HuH-7 (cell line): Measurements from ENCODE around the gene TRAF3IP3.

ENCODE experiments used
- DNase-seq: peaks from one replicate; pipeline ENCODE4 v3.0.0; 2011; ENCODE audit warnings: low spot score

TRAF3IP3 gene

GRCh38 chr1:209802117-209802779 is 46.4 kb downstream of the TRAF3IP3 start:
- no peak for DNase-seq

- no peak for DNase-seq
Measured at GRCh38 chr1:209802780-209803152, 46.9 kb downstream of the TRAF3IP3 start.

GRCh38 chr1:209803568-209803967 is 47.7 kb downstream of the TRAF3IP3 start:
- no peak for DNase-seq

GRCh38 chr1:209805341-209805781 is 49.5 kb downstream of the TRAF3IP3 start:
- DNase-seq, result no peak

GRCh38 chr1:209805875-209806760 is 50.3 kb downstream of the TRAF3IP3 start, which contains the start of gene IRF6:
Gene IRF6, minus strand, starts transcription at chr1:209806142. Its CDS starts 4,729 bp downstream, at chr1:209801413.
- no peak for DNase-seq

- DNase-seq, result no peak
Measured at GRCh38 chr1:209807509-209807908, 51.7 kb downstream of the TRAF3IP3 start.

- DNase-seq, result no peak
Measured at GRCh38 chr1:209808059-209808581, 52.3 kb downstream of the TRAF3IP3 start.

GRCh38 chr1:209809611-209810010 is 53.8 kb downstream of the TRAF3IP3 start:
- no peak for DNase-seq

- no peak for DNase-seq
Measured at GRCh38 chr1:209810783-209811182, 54.9 kb downstream of the TRAF3IP3 start.

GRCh38 chr1:209813902-209814301 is 58.0 kb downstream of the TRAF3IP3 start:
- no peak for DNase-seq

- DNase-seq, result no peak
Measured at GRCh38 chr1:209815490-209815889, 59.6 kb downstream of the TRAF3IP3 start.

- no peak for DNase-seq
Measured at GRCh38 chr1:209815931-209816341, 60.1 kb downstream of the TRAF3IP3 start.

GRCh38 chr1:209816923-209817322 is 61.1 kb downstream of the TRAF3IP3 start:
- no peak for DNase-seq

GRCh38 chr1:209817691-209818090 is 61.8 kb downstream of the TRAF3IP3 start:
- DNase-seq, result no peak

- DNase-seq, result no peak
Measured at GRCh38 chr1:209819058-209819457, 63.2 kb downstream of the TRAF3IP3 start.

- DNase-seq, result no peak
Measured at GRCh38 chr1:209820986-209821385, 65.1 kb downstream of the TRAF3IP3 start.

- no peak for DNase-seq
Measured at GRCh38 chr1:209822706-209823105, 66.9 kb downstream of the TRAF3IP3 start.

GRCh38 chr1:209823143-209824041 is 67.5 kb downstream of the TRAF3IP3 start:
- DNase-seq, result peak; percentile 18

GRCh38 chr1:209825591-209826434 is 70.0 kb downstream of the TRAF3IP3 start:
- DNase-seq, result no peak

- DNase-seq, result peak; percentile 64
Measured at GRCh38 chr1:209827384-209828262, 71.8 kb downstream of the TRAF3IP3 start, which contains the start of gene UTP25. Gene UTP25, plus strand, starts transcription at chr1:209827972. Its CDS starts 92 bp downstream, at chr1:209828064.
